COLO668 (cell line): ENCODE results near the gene MACF1.
A peak's percentile ranks its signal among the peaks of the same experiment; 100 is the strongest.

ENCODE experiments used
- DNase-seq: peaks from one replicate; lab custom pipeline; 2025; ENCODE audit not compliant: unreplicated experiment; lab: John Stamatoyannopoulos, UW

Gene MACF1

GRCh38 chr1:39294531-39294930 is 90.0 kb downstream of the MACF1 start:
- DNase-seq, result no peak

GRCh38 chr1:39295901-39296300 is 91.4 kb downstream of the MACF1 start:
- DNase-seq, result no peak

DNA sequence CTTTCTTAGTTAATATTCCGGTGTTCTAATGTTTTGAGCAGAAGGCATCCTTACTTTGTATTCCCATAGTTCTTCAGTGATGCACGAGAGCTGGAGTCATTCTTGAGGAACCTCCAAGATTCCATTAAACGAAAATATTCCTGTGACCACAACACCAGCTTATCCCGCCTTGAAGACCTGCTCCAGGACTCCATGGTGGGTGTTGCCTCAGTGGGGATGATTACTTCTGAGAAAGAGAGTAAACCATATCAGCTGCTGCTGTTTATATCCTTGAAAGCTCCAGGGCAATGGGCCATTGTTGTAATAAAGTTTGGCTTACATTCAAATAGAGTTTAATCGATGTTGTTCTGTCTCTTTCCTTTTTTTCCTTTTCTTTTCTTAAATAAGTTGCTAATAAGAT is 93.1 kb downstream of the MACF1 start:
- DNase-seq, result no peak

DNA sequence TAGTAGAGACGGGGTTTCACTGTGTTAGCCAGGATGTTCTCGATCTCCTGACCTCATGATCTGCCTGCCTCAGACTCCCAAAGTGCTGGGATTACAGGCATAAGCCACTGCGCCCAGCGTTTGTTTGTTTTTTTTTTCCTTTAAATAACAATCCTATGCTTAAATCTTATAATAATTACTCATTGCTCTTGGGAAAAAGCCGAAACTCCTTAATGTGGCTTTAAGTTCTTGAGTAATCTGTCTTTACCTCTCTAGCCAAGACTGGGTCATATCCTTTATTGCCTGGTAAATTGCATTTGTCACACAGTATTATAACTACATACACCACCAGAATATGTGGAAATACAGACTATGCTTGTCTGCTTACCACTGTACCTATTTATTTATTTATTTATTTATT is 97.1 kb downstream of the MACF1 start:
- no peak for DNase-seq

DNA sequence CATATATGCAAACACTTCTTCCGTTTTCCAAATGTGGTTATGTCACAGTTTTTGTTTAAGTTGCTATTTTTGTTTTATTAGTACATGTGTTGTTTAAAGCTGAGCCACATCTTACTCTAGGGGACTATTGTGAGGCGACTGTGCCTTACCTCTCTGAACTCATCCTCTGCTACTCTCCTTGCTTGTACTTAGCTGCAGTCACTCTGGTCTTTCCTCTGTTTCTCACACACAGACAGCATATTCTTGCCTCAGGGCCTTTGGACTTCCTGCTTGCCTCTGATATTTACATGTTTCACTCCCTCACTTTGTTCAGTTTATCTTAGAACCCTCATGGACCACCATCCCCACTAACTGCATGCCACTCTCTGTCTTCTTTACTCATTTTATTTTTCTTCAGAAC is 101.1 kb downstream of the MACF1 start:
- DNase-seq, result no peak

DNA sequence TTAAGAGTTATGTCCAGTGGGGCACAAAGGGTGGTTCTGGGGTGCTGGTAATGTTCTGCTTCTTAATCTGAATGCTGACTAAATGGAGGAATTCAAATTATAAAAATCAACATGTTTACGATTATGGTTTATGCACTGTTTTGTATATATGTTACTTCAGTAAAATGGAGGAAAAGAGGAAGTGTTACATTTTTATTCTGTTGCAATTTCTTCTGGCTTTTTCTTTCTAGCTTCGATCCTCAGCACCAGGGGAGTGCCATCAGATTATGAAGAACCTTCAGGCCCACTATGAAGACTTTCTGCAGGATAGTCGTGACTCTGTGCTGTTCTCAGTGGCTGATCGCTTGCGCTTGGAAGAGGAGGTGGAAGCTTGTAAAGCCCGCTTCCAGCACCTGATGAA is 105.5 kb downstream of the MACF1 start:
- no peak for DNase-seq

DNA sequence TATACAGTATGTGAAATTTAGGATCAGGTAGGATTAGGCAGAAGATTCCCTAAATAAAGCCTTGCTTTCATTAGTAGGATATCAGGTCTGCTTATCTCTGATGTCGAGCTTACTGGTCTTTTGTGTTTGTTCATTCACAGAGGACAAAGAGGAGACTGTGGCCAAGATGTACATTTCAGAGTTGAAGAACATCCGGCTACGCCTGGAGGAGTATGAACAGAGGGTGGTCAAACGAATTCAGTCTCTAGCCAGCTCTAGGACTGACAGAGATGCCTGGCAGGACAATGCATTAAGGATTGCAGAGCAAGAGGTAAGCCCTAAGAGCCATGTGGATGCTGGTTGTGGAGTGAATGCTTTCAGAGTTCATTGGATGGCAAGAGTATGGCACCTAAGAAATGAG is 106.2 kb downstream of the MACF1 start:
- no peak for DNase-seq

DNA sequence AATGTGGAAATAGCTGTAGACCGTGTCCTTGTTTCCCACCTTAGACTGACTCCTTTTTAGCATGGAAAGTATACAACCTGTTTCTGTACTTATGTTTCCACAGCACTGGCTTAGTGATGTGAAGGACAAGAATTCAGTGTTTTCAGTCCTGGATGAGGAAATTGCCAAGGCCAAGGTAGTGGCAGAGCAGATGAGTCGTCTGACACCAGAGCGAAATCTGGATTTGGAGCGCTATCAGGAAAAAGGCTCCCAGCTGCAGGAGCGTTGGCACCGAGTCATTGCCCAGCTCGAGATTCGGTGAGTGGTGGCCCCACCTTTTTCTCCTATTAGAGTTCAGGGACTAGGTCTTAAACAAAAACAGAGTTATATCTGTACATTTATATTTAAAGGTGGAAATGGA is 112.6 kb downstream of the MACF1 start:
- no peak for DNase-seq

- DNase-seq, result peak; percentile 24
Measured at GRCh38 chr1:39317910-39318633, 113.6 kb downstream of the MACF1 start.

DNA sequence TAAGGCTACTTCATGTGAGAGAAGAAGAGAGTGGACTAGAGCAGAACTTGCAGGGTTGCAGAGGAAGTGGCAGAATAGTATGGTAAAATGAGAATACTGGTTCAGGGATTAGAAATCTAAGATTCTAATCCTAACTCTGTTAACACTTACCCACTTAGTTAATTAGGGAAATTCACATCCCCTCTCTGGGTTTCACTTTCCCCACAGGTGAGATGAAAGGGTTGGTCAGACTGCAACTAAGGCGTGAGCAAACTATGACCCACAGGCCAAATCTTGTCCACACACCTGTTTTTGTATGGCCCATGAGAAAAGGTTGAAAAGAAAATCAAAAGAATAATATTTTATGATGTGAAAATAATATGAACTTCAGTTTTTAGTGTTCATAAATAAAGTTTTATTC is 117.5 kb downstream of the MACF1 start:
- DNase-seq, result no peak

- no peak for DNase-seq
Measured at GRCh38 chr1:39322431-39322830, 117.9 kb downstream of the MACF1 start.

DNA sequence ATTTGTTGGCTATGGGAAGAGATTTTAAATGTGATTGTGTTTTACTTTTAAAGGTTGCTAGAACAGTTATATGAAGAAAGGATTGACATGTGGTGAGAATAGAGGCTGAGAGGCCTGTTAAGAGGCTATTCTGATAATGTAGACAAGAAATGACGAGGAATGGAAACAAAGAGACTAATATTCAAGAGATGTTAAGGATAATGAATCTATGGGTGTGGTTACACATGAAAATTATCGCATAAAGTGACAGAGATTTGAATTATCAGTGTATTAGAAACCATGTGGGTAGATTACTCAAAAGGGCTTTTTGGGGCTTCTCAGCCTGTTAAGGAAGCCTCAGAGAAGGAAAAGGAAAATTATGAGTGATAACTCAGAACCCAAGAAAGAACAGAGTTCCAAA is 120.4 kb downstream of the MACF1 start:
- no peak for DNase-seq

GRCh38 chr1:39326836-39327235 is 122.3 kb downstream of the MACF1 start:
- DNase-seq, result no peak

- DNase-seq, result no peak
Measured at GRCh38 chr1:39328095-39328494, 123.6 kb downstream of the MACF1 start.

DNA sequence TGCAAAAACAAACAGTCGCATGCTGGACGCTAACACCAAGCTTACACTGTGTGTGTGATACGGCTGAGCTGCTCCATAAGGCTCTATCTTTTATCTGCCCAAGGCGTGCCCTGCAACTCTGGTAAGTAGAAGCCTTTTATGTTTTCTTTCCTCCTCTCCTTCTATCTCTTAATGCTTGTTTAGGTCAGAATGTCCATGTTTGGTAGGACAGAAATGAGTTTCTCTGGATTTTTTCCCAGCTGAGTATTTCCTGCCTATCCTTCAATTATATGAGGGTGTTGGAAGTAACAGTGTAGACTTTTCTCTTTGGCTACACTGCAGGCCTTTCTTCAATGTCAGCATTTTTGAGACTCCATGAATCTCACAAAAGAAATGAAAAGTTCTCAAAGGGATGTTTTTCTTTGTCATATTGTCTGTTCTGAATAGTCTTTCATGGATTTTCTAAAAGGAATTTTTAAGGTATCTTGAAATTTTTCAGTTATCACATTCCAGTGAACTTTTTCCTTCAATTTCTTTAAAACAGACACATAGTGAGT is 124.2 kb downstream of the MACF1 start:
- no peak for DNase-seq

- no peak for DNase-seq
Measured at GRCh38 chr1:39331647-39332046, 127.2 kb downstream of the MACF1 start.

DNA sequence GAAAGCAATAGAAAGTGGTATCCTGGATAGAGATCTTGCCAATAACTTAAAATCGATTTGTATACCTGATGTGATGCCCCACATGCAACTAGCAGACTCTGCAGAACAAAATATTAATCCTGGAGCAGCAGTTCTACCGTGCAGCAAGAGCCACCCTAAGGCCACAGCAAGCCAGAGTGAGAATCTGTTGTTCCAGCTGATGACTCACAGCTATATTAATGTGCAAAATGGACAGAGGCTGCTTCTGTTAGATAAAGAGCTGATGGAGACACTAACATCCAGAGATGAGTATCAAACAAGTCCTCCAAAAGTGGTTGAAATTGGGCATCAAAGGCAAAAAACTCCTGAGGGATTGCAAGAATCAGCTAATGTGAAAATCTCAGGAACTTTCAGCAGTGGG is 127.8 kb downstream of the MACF1 start:
- no peak for DNase-seq

DNA sequence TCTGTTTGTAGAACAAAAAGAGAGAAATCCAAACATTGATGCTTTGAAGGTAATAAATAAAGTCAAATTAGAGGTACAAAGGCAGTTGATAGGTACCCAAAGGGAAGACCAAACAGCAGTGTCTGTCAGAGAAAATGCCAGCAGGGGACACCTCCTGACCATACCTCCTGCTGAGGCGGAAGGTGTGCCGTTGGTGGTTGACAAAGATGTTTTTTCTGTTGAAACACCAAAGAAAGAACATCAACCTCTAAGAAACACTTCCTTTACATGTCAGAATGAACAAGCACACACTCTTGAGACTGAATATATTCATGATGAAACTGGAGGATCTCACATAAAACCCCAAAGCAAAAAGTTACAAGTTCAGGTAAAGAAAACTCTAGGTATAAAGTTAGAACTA is 128.3 kb downstream of the MACF1 start:
- DNase-seq, result no peak

GRCh38 chr1:39333296-39333695 is 128.8 kb downstream of the MACF1 start:
- no peak for DNase-seq

DNA sequence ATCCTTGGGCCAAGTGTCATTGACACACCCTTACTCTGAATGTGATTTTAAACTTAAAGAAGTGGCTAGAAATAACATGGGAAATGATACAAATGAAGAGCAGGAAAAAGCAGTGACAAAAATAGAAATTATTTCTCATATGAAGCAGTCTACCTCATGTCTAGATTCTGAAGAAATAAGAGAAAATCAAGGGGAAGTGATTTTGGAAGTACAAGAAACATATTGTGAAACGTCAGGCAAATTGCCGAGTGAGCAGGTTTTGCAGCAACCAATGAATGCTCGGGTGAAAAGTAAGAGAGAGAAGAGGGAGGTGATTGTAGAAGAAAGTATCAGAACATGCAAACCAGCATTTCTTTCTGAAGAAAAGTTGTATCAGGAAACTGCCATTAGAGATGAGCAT is 130.7 kb downstream of the MACF1 start:
- DNase-seq, result no peak

- no peak for DNase-seq
Measured at GRCh38 chr1:39337067-39337466, 132.6 kb downstream of the MACF1 start.

- no peak for DNase-seq
Measured at GRCh38 chr1:39342776-39343175, 138.3 kb downstream of the MACF1 start.
